ENCODE results near the gene SH3BGRL3.
A peak's percentile ranks its signal among the peaks of the same experiment; 100 is the strongest.

SH3BGRL3 gene

DNA sequence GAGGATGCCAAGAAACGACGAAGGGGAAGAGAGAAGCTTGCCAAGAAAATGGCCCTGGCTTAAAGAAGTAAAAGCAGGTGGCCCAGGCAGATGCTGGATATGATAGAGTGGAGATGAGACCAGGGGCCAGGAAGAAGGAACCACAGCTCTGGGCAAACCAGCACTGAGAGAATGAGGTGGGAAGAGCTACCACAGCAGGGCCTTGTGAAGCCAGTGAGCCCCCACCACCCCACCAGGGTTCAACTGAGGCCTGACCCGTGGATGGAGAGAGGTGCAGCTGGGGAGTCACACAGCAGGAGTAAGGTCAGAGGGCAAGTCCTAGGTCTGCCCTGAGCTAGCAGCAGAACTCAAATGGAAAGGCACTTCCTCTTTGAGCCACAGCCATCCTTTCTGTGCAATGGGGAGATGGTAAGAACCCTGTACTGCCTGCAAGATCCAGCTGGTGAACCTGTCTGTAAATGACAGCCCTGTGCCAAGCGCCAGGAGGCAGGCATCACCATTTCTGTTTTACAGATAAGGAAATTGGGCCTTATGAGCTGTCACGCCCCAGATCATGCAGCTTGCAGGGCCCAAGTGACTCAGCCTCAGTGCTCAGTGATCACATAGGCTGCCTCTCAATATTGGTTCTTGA lies 8.5 kb downstream of the SH3BGRL3 start:
- Histone ChIP-seq H3K9ac (ENCODE audit: low read depth, low read length, poor library complexity, severe bottlenecking) (peak overlapping the region; percentile 88), H3K9me3 (ENCODE audit: insufficient read depth, low read depth, low read length) (no peaks in the 10 kb centered on the region), H3K4me1 (ENCODE audit: insufficient read depth, low read length, poor library complexity, severe bottlenecking) (peaks cover 83% of the 10 kb centered on the region), H3K79me2 (ENCODE audit: insufficient read depth, low read length) (peaks cover 2% of the 10 kb centered on the region; the same call in 1 of the 2 replicates), H3K4me2 (ENCODE audit: low read depth, low read length, poor library complexity, severe bottlenecking) (peak overlapping the region; percentile 98), H3F3A (ENCODE audit: low read depth) (peaks cover 31% of the 10 kb centered on the region), H3K9me2 (replicated peaks; ENCODE audit: low read depth, low read length) (no peaks in the 10 kb centered on the region), H3K4me3 (ENCODE audit: low read length, poor library complexity, severe bottlenecking) (peak overlapping the region; percentile 69), H3K27me3 (ENCODE audit: insufficient read depth, low read length, poor library complexity, severe bottlenecking) (no peaks in the 10 kb centered on the region), H3K36me3 (ENCODE audit: insufficient read depth, low read length) (no peaks in the 10 kb centered on the region), H2AFZ (ENCODE audit: low read length) (no peak overlapping the region), H4K20me1 (ENCODE audit: insufficient read depth, low read length, poor library complexity, severe bottlenecking) (no peaks in the 10 kb centered on the region)
- no peak for TF ChIP-seq EZH2phosphoT487 (IDR thresholded peaks at IDR 0.05; ENCODE audit: borderline replicate concordance)
- TF ChIP-seq, protein P1, sequence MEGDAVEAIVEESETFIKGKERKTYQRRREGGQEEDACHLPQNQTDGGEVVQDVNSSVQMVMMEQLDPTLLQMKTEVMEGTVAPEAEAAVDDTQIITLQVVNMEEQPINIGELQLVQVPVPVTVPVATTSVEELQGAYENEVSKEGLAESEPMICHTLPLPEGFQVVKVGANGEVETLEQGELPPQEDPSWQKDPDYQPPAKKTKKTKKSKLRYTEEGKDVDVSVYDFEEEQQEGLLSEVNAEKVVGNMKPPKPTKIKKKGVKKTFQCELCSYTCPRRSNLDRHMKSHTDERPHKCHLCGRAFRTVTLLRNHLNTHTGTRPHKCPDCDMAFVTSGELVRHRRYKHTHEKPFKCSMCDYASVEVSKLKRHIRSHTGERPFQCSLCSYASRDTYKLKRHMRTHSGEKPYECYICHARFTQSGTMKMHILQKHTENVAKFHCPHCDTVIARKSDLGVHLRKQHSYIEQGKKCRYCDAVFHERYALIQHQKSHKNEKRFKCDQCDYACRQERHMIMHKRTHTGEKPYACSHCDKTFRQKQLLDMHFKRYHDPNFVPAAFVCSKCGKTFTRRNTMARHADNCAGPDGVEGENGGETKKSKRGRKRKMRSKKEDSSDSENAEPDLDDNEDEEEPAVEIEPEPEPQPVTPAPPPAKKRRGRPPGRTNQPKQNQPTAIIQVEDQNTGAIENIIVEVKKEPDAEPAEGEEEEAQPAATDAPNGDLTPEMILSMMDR (conservative IDR thresholded peaks at IDR 0.05; ENCODE audit: low read length): no peak

DNA sequence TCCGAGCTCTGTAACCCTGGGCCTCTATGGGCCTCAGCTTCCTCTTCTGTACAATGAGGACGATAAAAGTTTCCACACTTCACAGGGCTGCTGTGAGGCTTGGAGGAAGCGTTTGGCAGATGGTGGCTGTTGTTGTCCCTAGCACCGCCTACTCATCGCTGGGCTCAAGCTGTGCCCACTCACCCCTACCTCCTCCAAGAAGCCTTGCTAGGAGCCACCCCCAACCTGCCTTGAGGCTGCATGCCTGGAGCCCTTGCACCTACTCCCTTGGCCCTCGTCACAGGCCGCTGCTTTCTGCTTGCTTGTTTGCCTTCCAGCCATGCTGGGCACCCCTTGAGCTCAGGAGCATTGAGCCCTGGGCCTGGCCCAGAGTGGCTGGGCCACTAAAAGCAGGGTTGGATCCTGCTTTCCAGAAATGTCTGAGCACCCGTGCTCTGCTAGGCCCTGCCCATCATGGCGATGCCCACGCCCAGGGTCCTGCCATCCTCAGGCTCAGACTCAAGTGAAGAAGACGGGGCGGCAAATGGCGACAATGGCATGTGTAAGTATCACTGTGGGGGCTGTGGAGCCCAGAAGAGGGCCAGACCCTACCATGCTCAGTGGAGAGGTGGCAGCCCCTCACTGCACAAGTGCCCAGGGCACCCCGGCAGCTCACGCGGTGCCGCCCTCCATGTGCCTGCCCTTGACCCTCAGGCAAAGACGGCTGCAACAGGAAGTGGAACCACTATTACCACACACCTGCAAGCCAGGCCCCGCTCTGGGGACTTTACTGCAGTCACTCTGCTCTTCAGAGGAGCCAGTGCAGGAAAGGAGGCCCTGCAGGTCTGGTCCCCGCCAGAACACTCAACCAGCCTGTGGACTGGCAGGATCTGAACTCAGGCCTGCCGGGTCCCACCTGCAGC lies 9.5 kb downstream of the SH3BGRL3 start:
- Histone ChIP-seq H4K20me1 (ENCODE audit: insufficient read depth, low read length, poor library complexity, severe bottlenecking) (no peaks in the 10 kb centered on the region), H3K9me2 (replicated peaks; ENCODE audit: low read depth, low read length) (no peaks in the 10 kb centered on the region), H3K4me1 (ENCODE audit: insufficient read depth, low read length, poor library complexity, severe bottlenecking) (peaks cover 74% of the 10 kb centered on the region), H3K4me2 (ENCODE audit: low read depth, low read length, poor library complexity, severe bottlenecking) (peak overlapping the region; percentile 98), H3F3A (ENCODE audit: low read depth) (peaks cover 31% of the 10 kb centered on the region), H3K4me3 (ENCODE audit: low read length, poor library complexity, severe bottlenecking) (peak overlapping the region; percentile 69), H3K79me2 (ENCODE audit: insufficient read depth, low read length) (no peaks in the 10 kb centered on the region), H2AFZ (ENCODE audit: low read length) (no peak overlapping the region), H3K27me3 (ENCODE audit: insufficient read depth, low read length, poor library complexity, severe bottlenecking) (no peaks in the 10 kb centered on the region), H3K9me3 (ENCODE audit: insufficient read depth, low read depth, low read length) (no peaks in the 10 kb centered on the region), H3K9ac (ENCODE audit: low read depth, low read length, poor library complexity, severe bottlenecking) (peak overlapping the region; percentile 88), H3K36me3 (ENCODE audit: insufficient read depth, low read length) (no peaks in the 10 kb centered on the region)
- TF ChIP-seq EZH2phosphoT487 (IDR thresholded peaks at IDR 0.05; ENCODE audit: borderline replicate concordance): no peak
- TF ChIP-seq, protein P1 (conservative IDR thresholded peaks at IDR 0.05; ENCODE audit: low read length): no peak; the same call in 1 of the 2 replicates

DNA sequence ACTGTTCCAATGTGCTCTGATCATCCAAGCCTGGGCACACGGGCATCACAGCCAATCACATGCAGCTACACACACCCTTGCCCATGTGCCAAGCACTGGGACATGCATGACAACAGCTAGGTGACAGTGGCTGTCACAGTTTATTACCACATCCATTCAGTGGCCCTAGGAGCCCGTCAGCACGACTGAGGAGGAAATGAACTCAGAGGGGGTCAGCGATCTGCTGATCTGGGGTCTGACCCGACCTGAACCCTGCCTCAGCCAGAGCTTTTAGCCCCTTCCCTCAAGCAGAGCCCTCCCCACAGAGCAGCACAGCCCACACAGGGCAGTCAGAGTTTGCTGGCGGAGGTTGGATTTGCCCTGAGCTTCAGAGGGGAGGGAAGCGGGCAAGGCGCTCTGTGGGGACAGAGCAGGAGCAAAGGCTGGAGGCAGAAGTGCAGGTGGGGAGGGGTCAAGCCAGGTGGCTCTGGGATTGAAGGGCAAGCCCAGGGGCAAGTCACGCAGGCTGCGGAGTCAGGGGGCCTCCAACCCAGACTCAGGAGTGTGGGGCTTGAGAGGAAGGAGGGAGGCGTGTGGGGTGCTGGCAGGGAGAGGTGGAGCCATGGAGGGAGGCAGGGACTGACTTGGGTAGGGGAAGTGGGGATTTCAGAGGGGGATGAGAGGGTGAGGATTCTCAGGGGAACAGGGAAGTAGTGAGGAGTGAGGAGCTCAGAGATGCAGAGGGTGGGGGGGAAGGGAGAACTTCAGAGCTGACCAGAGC lies 10.4 kb downstream of the SH3BGRL3 start:
- Histone ChIP-seq H3K9me3 (ENCODE audit: insufficient read depth, low read depth, low read length) (no peaks in the 10 kb centered on the region), H3K4me3 (ENCODE audit: low read length, poor library complexity, severe bottlenecking) (peak overlapping the region; percentile 69), H3K36me3 (ENCODE audit: insufficient read depth, low read length) (no peaks in the 10 kb centered on the region), H3K9ac (ENCODE audit: low read depth, low read length, poor library complexity, severe bottlenecking) (peak overlapping the region; percentile 88), H3K4me1 (ENCODE audit: insufficient read depth, low read length, poor library complexity, severe bottlenecking) (peaks cover 69% of the 10 kb centered on the region), H3K79me2 (ENCODE audit: insufficient read depth, low read length) (no peaks in the 10 kb centered on the region), H3K9me2 (replicated peaks; ENCODE audit: low read depth, low read length) (no peaks in the 10 kb centered on the region), H3K4me2 (ENCODE audit: low read depth, low read length, poor library complexity, severe bottlenecking) (peak overlapping the region; percentile 98), H3F3A (ENCODE audit: low read depth) (peaks cover 31% of the 10 kb centered on the region), H2AFZ (ENCODE audit: low read length) (no peak overlapping the region), H4K20me1 (ENCODE audit: insufficient read depth, low read length, poor library complexity, severe bottlenecking) (no peaks in the 10 kb centered on the region), H3K27me3 (ENCODE audit: insufficient read depth, low read length, poor library complexity, severe bottlenecking) (no peaks in the 10 kb centered on the region)
- no peak for TF ChIP-seq EZH2phosphoT487 (IDR thresholded peaks at IDR 0.05; ENCODE audit: borderline replicate concordance)
- TF ChIP-seq, protein P1 (conservative IDR thresholded peaks at IDR 0.05; ENCODE audit: low read length): no peak
